Gastrocnemius medialis (tissue), 4 donors: ENCODE results near the gene PLIN1. TPM values are rescaled to one million over a fixed set of nuclear protein-coding genes. Genes with fewer than 3 reads are reported as not detected.

Experiments
- ATAC-seq, 2 donors: fragments of 150-250 bp; one replicate each; pipeline ENCODE4 v1.9.1; 2016
- DNase-seq, 2 donors: peaks; one replicate each; pipeline ENCODE4 v3.0.0-alpha.2; 2019
- H3K27ac ChIP-seq, 4 donors: fragments of 200-600 bp; sonication (generic); 1 replicate in 1 of 4; 2 replicates in 3 of 4; pipeline ENCODE4 v1.5.1; 2016 to 2018; ENCODE audit warnings: mild to moderate bottlenecking in 2 of 4, moderate library complexity in 1 of 4
- H3K27me3 ChIP-seq, 3 donors: fragments of 200-600 bp; sonication (generic) in 2 of 3; 1 replicate in 1 of 3; 2 replicates in 2 of 3; pipeline versions ENCODE4 v1.5.1 to v1.6.0; 2016 to 2019; ENCODE audit warnings: mild to moderate bottlenecking in 1 of 3, moderate library complexity in 1 of 3
- H3K36me3 ChIP-seq, 2 donors: fragments of 200-600 bp; sonication (generic) in 1 of 2; one replicate each; pipeline ENCODE4 v1.5.1; 2017 to 2018
- H3K4me1 ChIP-seq, 2 donors: fragments of 200-600 bp; sonication (generic) in 1 of 2; one replicate each; pipeline ENCODE4 v1.5.1; 2016 to 2017; ENCODE audit warnings: mild to moderate bottlenecking in 2 of 2
- H3K4me3 ChIP-seq, 4 donors: fragments of 200-600 bp; sonication (generic) in 3 of 4; 1 replicate in 1 of 4; 2 replicates in 3 of 4; pipeline ENCODE4 v1.5.1; 2016 to 2019; ENCODE audit warnings: mild to moderate bottlenecking in 2 of 4
- H3K9me3 ChIP-seq, 3 donors: fragments of 200-600 bp; sonication (generic) in 2 of 3; 1 replicate in 1 of 3; 2 replicates in 2 of 3; pipeline ENCODE4 v1.5.1; 2016 to 2019
- CTCF ChIP-seq, 5 experiments: fragments of 450-650 bp in 3 of 5; fragments of 200-600 bp in 2 of 5; sonication (generic) in 2 of 5; IDR thresholded peaks in 4 of 5; conservative IDR thresholded peaks in 1 of 5; 1 replicate in 4 of 5; 2 replicates in 1 of 5; pipeline ENCODE4 v1.5.1; 2016 to 2019; ENCODE audit warnings: antibody characterized with exemption in 5 of 5, mild to moderate bottlenecking in 3 of 5, moderate library complexity in 3 of 5
- POLR2A ChIP-seq, 2 donors: fragments of 450-650 bp; IDR thresholded peaks; one replicate each; pipeline ENCODE4 v1.6.1; 2017; ENCODE audit warnings: antibody characterized with exemption in 2 of 2, mild to moderate bottlenecking in 2 of 2, moderate library complexity in 2 of 2
- in situ Hi-C, 4 donors: fragments of 200-750 bp; cut with MboI; loops; one replicate each; pipeline versions ENCODE4 v1.15.0 to v1.8.0; 2017; ENCODE audit warnings: low sequenced_read_pairs in 4 of 4
- intact Hi-C: fragments of 100-400 bp; cut with DNase I; formaldehyde crosslinking; loops from one replicate; pipeline ENCODE4 v1.15.1; 2023; ENCODE audit warnings: low total_unique reads
- total RNA-seq, 4 donors: library from RNA; depleted of rRNA; stranded (reverse); fragments of >200 nt; gene quantifications; one replicate each; pipeline versions ENCODE4 v1.1.0 to v1.2.3, GENCODE V29; 2016

Gene PLIN1
- total RNA-seq, 4 donors from 2014 or later: 1.8 to 17.9 (median 6.3) TPM

GRCh38 chr15:89677381-89677780 is 1.8 kb downstream of the PLIN1 start:
- no peak overlapping the region for H3K4me3 ChIP-seq
- H3K9me3 ChIP-seq: no peaks in the 10 kb centered on the region
- intact Hi-C loops (no loop called here), in situ Hi-C loops (no loop called here)
- DNase-seq (no peak), ATAC-seq (no peak)
- H3K27me3 ChIP-seq: no peaks in the 10 kb centered on the region
- no peaks in the 10 kb centered on the region for H3K36me3 ChIP-seq
- no peak for TF ChIP-seq POLR2A (IDR thresholded peaks at IDR 0.05)
- no peak for TF ChIP-seq CTCF (IDR thresholded peaks at IDR 0.05 in 4 of 5, conservative IDR thresholded peaks at IDR 0.05 in 1 of 5)
- H3K4me1 ChIP-seq: peaks cover 28 to 32% of the 10 kb centered on the region in 2 donors
- no peak overlapping the region for H3K27ac ChIP-seq

GRCh38 chr15:89675606-89676005 is 3.6 kb downstream of the PLIN1 start:
- Histone ChIP-seq H3K9me3 (no peaks in the 10 kb centered on the region), H3K4me1 (peaks cover 15 to 18% of the 10 kb centered on the region in 2 donors), H3K4me3 (no peak overlapping the region), H3K36me3 (no peaks in the 10 kb centered on the region), H3K27me3 (no peaks in the 10 kb centered on the region), H3K27ac (no peak overlapping the region)
- intact Hi-C loops: no loop called here
- no peak for TF ChIP-seq POLR2A (IDR thresholded peaks at IDR 0.05)
- TF ChIP-seq CTCF (IDR thresholded peaks at IDR 0.05 in 4 of 5, conservative IDR thresholded peaks at IDR 0.05 in 1 of 5): no peak
- in situ Hi-C loops: no loop called here
- DNase-seq (no peak), ATAC-seq (no peak)

- TF ChIP-seq CTCF (IDR thresholded peaks at IDR 0.05 in 4 of 5, conservative IDR thresholded peaks at IDR 0.05 in 1 of 5) (no peak), POLR2A (IDR thresholded peaks at IDR 0.05) (no peak)
- in situ Hi-C loops: no loop called here
- no peak for ATAC-seq
- Histone ChIP-seq H3K4me3 (no peak overlapping the region), H3K9me3 (no peaks in the 10 kb centered on the region), H3K4me1 (peaks cover 5 to 8% of the 10 kb centered on the region in 2 donors), H3K36me3 (no peaks in the 10 kb centered on the region), H3K27me3 (no peaks in the 10 kb centered on the region), H3K27ac (no peak overlapping the region)
- no peak for DNase-seq
- intact Hi-C loops: no loop called here
Observed at GRCh38 chr15:89674526-89674925, 4.6 kb downstream of the PLIN1 start.

GRCh38 chr15:89673165-89673512 is 6.0 kb downstream of the PLIN1 start:
- Histone ChIP-seq H3K4me3 (no peak overlapping the region), H3K9me3 (no peaks in the 10 kb centered on the region), H3K27me3 (no peaks in the 10 kb centered on the region), H3K4me1 (no peaks in the 10 kb centered on the region), H3K27ac (no peak overlapping the region), H3K36me3 (no peaks in the 10 kb centered on the region)
- in situ Hi-C loops: no loop called here
- intact Hi-C loops: no loop called here
- ATAC-seq (no peak), DNase-seq (no peak)
- TF ChIP-seq POLR2A (IDR thresholded peaks at IDR 0.05) (no peak), CTCF (IDR thresholded peaks at IDR 0.05 in 4 of 5, conservative IDR thresholded peaks at IDR 0.05 in 1 of 5) (peak in 2 of 5 experiments; percentile 23 to 34)
